ENCODE measurements around the gene ARL16.

DNA sequence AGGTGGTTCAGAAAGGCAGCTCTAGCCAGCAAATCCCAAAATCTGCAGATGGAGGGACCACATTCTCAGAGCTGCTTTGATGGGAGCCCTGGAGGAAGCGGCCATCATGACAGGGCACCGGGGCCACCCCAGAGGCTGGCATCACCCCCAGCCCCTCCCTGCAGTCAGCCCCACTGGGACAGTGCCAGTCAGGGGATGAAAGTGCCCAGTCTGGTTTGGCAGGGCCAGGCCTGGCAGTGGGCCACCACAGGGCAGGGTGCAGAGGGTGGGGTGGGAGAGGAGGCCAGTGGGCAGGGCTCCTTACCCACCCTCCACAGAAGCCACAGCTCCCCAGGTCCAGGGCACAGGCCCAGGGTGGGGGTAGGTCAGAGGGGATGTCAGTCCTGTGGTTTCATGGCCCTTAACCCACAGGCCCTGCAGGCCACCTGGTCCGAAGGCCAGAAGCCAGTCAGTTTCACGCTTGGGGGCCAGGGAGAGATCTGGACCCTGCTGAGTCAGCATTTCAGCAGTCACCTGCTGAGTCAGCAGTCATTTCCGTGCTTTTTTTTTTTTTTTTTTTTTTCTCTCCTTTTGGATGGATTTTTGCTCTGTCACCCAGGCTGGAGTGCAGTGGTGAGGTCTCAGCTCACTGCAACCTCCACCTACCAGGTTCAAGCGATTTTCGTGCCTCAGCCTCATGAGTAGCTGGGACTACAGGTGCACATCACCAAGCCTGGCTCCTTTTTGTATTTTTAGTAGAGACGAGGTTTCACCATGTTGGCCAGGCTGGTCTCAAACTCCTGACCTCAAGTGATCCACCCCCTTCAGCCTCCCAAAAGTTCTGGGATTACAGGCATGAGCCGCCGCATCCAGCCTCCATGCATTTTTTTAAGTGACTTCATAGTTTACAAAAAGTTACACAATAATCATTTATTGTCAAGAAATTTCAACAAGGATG, 38.9 kb upstream of the ARL16 start:
- TF ChIP-seq, protein P1, sequence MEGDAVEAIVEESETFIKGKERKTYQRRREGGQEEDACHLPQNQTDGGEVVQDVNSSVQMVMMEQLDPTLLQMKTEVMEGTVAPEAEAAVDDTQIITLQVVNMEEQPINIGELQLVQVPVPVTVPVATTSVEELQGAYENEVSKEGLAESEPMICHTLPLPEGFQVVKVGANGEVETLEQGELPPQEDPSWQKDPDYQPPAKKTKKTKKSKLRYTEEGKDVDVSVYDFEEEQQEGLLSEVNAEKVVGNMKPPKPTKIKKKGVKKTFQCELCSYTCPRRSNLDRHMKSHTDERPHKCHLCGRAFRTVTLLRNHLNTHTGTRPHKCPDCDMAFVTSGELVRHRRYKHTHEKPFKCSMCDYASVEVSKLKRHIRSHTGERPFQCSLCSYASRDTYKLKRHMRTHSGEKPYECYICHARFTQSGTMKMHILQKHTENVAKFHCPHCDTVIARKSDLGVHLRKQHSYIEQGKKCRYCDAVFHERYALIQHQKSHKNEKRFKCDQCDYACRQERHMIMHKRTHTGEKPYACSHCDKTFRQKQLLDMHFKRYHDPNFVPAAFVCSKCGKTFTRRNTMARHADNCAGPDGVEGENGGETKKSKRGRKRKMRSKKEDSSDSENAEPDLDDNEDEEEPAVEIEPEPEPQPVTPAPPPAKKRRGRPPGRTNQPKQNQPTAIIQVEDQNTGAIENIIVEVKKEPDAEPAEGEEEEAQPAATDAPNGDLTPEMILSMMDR (IDR thresholded peaks at IDR 0.05) = no peak
- TF ChIP-seq, protein P2, sequence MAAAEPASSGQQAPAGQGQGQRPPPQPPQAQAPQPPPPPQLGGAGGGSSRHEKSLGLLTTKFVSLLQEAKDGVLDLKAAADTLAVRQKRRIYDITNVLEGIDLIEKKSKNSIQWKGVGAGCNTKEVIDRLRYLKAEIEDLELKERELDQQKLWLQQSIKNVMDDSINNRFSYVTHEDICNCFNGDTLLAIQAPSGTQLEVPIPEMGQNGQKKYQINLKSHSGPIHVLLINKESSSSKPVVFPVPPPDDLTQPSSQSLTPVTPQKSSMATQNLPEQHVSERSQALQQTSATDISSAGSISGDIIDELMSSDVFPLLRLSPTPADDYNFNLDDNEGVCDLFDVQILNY (CRISPR knock-in tag; IDR thresholded peaks at IDR 0.05) = no peak
- TF ChIP-seq NFYB (CRISPR knock-in tag; conservative IDR thresholded peaks at IDR 0.05; ENCODE audit: low read depth) = no peak
- no peak for TF ChIP-seq GTF2I (CRISPR knock-in tag; conservative IDR thresholded peaks at IDR 0.05)
- TF ChIP-seq NR1H2 (CRISPR knock-in tag; IDR thresholded peaks at IDR 0.05) = no peak
- TF ChIP-seq, protein P3, sequence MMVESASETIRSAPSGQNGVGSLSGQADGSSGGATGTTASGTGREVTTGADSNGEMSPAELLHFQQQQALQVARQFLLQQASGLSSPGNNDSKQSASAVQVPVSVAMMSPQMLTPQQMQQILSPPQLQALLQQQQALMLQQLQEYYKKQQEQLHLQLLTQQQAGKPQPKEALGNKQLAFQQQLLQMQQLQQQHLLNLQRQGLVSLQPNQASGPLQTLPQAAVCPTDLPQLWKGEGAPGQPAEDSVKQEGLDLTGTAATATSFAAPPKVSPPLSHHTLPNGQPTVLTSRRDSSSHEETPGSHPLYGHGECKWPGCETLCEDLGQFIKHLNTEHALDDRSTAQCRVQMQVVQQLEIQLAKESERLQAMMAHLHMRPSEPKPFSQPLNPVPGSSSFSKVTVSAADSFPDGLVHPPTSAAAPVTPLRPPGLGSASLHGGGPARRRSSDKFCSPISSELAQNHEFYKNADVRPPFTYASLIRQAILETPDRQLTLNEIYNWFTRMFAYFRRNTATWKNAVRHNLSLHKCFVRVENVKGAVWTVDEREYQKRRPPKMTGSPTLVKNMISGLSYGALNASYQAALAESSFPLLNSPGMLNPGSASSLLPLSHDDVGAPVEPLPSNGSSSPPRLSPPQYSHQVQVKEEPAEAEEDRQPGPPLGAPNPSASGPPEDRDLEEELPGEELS (CRISPR knock-in tag; IDR thresholded peaks at IDR 0.05) = no peak
- TF ChIP-seq, protein P4, sequence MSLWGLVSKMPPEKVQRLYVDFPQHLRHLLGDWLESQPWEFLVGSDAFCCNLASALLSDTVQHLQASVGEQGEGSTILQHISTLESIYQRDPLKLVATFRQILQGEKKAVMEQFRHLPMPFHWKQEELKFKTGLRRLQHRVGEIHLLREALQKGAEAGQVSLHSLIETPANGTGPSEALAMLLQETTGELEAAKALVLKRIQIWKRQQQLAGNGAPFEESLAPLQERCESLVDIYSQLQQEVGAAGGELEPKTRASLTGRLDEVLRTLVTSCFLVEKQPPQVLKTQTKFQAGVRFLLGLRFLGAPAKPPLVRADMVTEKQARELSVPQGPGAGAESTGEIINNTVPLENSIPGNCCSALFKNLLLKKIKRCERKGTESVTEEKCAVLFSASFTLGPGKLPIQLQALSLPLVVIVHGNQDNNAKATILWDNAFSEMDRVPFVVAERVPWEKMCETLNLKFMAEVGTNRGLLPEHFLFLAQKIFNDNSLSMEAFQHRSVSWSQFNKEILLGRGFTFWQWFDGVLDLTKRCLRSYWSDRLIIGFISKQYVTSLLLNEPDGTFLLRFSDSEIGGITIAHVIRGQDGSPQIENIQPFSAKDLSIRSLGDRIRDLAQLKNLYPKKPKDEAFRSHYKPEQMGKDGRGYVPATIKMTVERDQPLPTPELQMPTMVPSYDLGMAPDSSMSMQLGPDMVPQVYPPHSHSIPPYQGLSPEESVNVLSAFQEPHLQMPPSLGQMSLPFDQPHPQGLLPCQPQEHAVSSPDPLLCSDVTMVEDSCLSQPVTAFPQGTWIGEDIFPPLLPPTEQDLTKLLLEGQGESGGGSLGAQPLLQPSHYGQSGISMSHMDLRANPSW (CRISPR knock-in tag; conservative IDR thresholded peaks at IDR 0.05; ENCODE audit: low read depth) = no peak
- TF ChIP-seq ATF1 (CRISPR knock-in tag; IDR thresholded peaks at IDR 0.05) = no peak
- TF ChIP-seq, protein P5, sequence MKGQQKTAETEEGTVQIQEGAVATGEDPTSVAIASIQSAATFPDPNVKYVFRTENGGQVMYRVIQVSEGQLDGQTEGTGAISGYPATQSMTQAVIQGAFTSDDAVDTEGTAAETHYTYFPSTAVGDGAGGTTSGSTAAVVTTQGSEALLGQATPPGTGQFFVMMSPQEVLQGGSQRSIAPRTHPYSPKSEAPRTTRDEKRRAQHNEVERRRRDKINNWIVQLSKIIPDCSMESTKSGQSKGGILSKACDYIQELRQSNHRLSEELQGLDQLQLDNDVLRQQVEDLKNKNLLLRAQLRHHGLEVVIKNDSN (CRISPR knock-in tag; IDR thresholded peaks at IDR 0.05) = no peak
- TF ChIP-seq NFATC4 (CRISPR knock-in tag; IDR thresholded peaks at IDR 0.05) = peak; percentile 84
- TF ChIP-seq ZNF121 (CRISPR knock-in tag; IDR thresholded peaks at IDR 0.05) = no peak
